GM18951 (cell line): ENCODE measurements around the gene COLQ.

Source experiments
- POLR2A ChIP-seq: IDR thresholded peaks from 4 replicates; pipeline ENCODE4 v1.6.1; 2011; ENCODE audit warnings: mild to moderate bottlenecking; ENCODE audit not compliant: insufficient read length, insufficient read depth; ENCODE audit errors: extremely low read depth
- in situ Hi-C: fragments of 300-500 bp; cut with MboI; formaldehyde crosslinking; loops from one replicate; pipeline ENCODE4 v1.12.0; 2022; ENCODE audit warnings: low sequenced_read_pairs, mixed read lengths, inconsistent platforms; ENCODE audit not compliant: unreplicated experiment

The COLQ gene

GRCh38 chr3:15521573-15521965 is at the start of gene COLQ:
Gene COLQ, minus strand, starts transcription at chr3:15521706. Its CDS starts 81 bp downstream, at chr3:15521625.
- in situ Hi-C loops, result no loop called here
- TF ChIP-seq POLR2A, result no peak

- in situ Hi-C loops, result loop anchor here (25.0 kb wide), 1 partner anchor 351 kb away; the partner anchor contains the start of gene CAPN7
- TF ChIP-seq POLR2A, result no peak
Measured at GRCh38 chr3:15563190-15563589, 41.7 kb upstream of the COLQ start.

GRCh38 chr3:15562560-15562959 is 41.1 kb upstream of the COLQ start:
- in situ Hi-C loops, result loop anchor here (25.0 kb wide), 1 partner anchor 350 kb away; the partner anchor contains the start of gene CAPN7
- no peak for TF ChIP-seq POLR2A

GRCh38 chr3:15558581-15558980 is 37.1 kb upstream of the COLQ start:
- in situ Hi-C loops, result loop anchor here (25.0 kb wide), 1 partner anchor 346 kb away; the partner anchor contains the start of gene CAPN7
- no peak for TF ChIP-seq POLR2A

- in situ Hi-C loops, result loop anchor here (25.0 kb wide), 1 partner anchor 345 kb away; the partner anchor contains the start of gene CAPN7
- TF ChIP-seq POLR2A, result no peak
Measured at GRCh38 chr3:15557511-15557946, 36.0 kb upstream of the COLQ start.

- in situ Hi-C loops, result loop anchor here (25.0 kb wide), 1 partner anchor 344 kb away; the partner anchor contains the start of gene CAPN7
- TF ChIP-seq POLR2A, result no peak
Measured at GRCh38 chr3:15556512-15556911, 35.0 kb upstream of the COLQ start.

- in situ Hi-C loops, result loop anchor here (25.0 kb wide), 1 partner anchor 341 kb away; the partner anchor contains the start of gene CAPN7
- no peak for TF ChIP-seq POLR2A
Measured at GRCh38 chr3:15553749-15554148, 32.2 kb upstream of the COLQ start.

- in situ Hi-C loops, result loop anchor here (25.0 kb wide), 1 partner anchor 340 kb away; the partner anchor contains the start of gene CAPN7
- TF ChIP-seq POLR2A, result no peak
Measured at GRCh38 chr3:15551902-15552301, 30.4 kb upstream of the COLQ start.

GRCh38 chr3:15549846-15550245 is 28.3 kb upstream of the COLQ start:
- in situ Hi-C loops, result loop anchor here (25.0 kb wide), 1 partner anchor 338 kb away; the partner anchor contains the start of gene CAPN7

GRCh38 chr3:15542614-15543013 is 21.1 kb upstream of the COLQ start:
- TF ChIP-seq POLR2A, result no peak
- in situ Hi-C loops, result no loop called here

More at GRCh38 chr3:15549846-15550245, 28.3 kb upstream of the COLQ start:
- TF ChIP-seq POLR2A, result no peak

GRCh38 chr3:15541371-15541770 is 19.9 kb upstream of the COLQ start:
- in situ Hi-C loops, result no loop called here
- TF ChIP-seq POLR2A, result no peak

- in situ Hi-C loops, result no loop called here
- no peak for TF ChIP-seq POLR2A
Measured at GRCh38 chr3:15539066-15539465, 17.6 kb upstream of the COLQ start.

- in situ Hi-C loops, result no loop called here
- TF ChIP-seq POLR2A, result no peak
Measured at GRCh38 chr3:15538345-15538744, 16.8 kb upstream of the COLQ start.

- in situ Hi-C loops, result no loop called here
- no peak for TF ChIP-seq POLR2A
Measured at GRCh38 chr3:15536856-15537255, 15.3 kb upstream of the COLQ start.
